ENCODE data around the gene PPP1R13B. TPM values are rescaled to one million over a fixed set of nuclear protein-coding genes. Genes with fewer than 3 reads are reported as not detected.

Gene PPP1R13B
- polyA plus RNA-seq, 2 of the 4 experiments (the other 2 are of a cell fraction), result 2.2 to 2.7 TPM

GRCh38 chr14:103700753-103701490 is 146.5 kb downstream of the PPP1R13B start:
- 0 out of 2 replicates have a peak, but pooled peaks have one; percentile 39 for TF ChIP-seq POLR2AphosphoS2 (conservative IDR thresholded peaks at IDR 0.05; ENCODE audit: low read length)
- no peak for TF ChIP-seq GATA3 (IDR thresholded peaks at IDR 0.05; ENCODE audit: borderline replicate concordance)
- Histone ChIP-seq H3K4me3 (no peak overlapping the region), H3K4me2 (no peak overlapping the region), H3K9me3 (no peaks in the 10 kb centered on the region), H3K27ac (no peak overlapping the region), H3K4me1 (no peaks in the 10 kb centered on the region)
- ATAC-seq, result no peak; a peak in 1 of 6 replicates
- no peak for DNase-seq (ENCODE audit: low read depth in 1 of 2, low spot score in 1 of 2)
- ChIA-PET POLR2A (interaction anchor here (1.3 kb wide), 1 partner anchor 15 kb away, joined by 3 read pairs; the partner anchor contains the start of genes XRCC3 and ZFYVE21), CTCF (interaction anchor here (1.1 kb wide), 1 partner anchor 14 kb away, joined by 3 read pairs; no protein-coding TSS in a partner anchor)
- 90% methylated on average over 21 of the region's 21 CpGs for WGBS (ENCODE audit: missing lambda C conversion rate)
- FAIRE-seq, result no peak

DNA sequence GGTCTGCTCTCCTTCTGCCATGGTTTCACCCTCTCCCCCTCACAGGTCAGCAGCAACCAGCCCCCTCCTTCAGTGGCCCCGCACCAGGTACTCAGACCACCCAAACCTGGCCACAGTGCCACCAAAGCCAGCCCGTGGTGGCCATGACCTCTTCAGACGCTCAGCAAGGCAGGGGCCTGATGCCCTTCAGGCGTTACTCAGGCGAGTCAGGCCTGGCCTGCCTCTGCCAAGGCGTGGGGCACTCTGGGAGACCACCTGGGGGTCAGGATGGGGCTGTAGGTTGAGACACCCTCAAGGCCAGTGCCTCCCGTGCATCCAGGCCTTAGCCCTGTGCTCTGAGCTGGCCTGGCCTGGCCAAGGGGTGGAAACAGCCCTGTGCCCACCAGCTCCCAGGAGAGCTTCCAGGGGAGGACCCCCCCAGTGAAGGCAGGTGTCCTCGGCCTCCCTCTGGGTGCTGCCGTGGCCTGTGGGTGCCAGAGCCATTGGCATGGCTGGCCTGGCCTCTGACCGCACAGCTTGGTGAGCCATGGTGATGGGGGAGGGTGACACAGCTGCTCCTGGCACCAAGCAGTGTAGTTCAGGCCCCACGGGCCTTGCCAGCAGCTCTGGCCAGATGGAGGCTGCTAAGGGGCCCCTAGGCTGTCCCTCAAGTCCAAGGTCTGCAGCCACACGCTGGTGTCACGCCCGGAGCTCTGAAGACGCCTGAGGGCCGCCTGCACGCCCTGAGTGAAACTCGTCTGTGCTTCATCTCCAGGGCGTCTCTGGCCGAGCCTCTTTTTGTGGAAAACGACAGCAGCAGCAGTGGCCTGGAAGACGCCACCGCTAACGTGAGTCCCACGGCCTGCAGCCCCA is 147.2 kb downstream of the PPP1R13B start:
- TF ChIP-seq HOXA7 (CRISPR knock-in tag; IDR thresholded peaks at IDR 0.05) (no peak), RCOR1 (IDR thresholded peaks at IDR 0.05; ENCODE audit: low read depth, low read length) (no peak), MAFK (IDR thresholded peaks at IDR 0.05; ENCODE audit: partially characterized antibody) (no peak), CHD2 (IDR thresholded peaks at IDR 0.05; ENCODE audit: low read length, partially characterized antibody) (no peak), NPAS2 (CRISPR knock-in tag; IDR thresholded peaks at IDR 0.05; ENCODE audit: borderline replicate concordance) (no peak), RAD21 (conservative IDR thresholded peaks at IDR 0.05 in 1 of 2, IDR thresholded peaks at IDR 0.05 in 1 of 2) (no peak), PBX3 (IDR thresholded peaks at IDR 0.05) (no peak), NR3C1 (IDR thresholded peaks at IDR 0.05) (no peak), EHMT2 (IDR thresholded peaks at IDR 0.05; ENCODE audit: low read depth) (no peak), HOXB5 (CRISPR knock-in tag; IDR thresholded peaks at IDR 0.05) (no peak)
- Histone ChIP-seq H3K4me2 (no peak overlapping the region), H3K9me3 (no peaks in the 10 kb centered on the region), H3K27ac (no peak overlapping the region), H3K4me3 (no peak overlapping the region), H3K4me1 (no peaks in the 10 kb centered on the region)
- 84% methylated on average over 20 of the region's 25 CpGs for WGBS (ENCODE audit: missing lambda C conversion rate)
- ATAC-seq (peak in 1 of 2 experiments; percentile 8; a peak in 3 of 6 replicates), DNase-seq (ENCODE audit: low read depth in 1 of 2, low spot score in 1 of 2) (no peak), FAIRE-seq (no peak)
- ChIA-PET POLR2A (interaction anchor here (1.3 kb wide), 1 partner anchor 15 kb away, joined by 3 read pairs; the partner anchor contains the start of genes XRCC3 and ZFYVE21), CTCF (interaction anchor here (0.5 to 1.1 kb wide), 4 partner anchors 13 to 126 kb away, joined by 3 read pairs; no protein-coding TSS in a partner anchor)

GRCh38 chr14:103699261-103699661 is 148.1 kb downstream of the PPP1R13B start:
- CTCF ChIA-PET, result interaction anchor here (0.6 to 1.5 kb wide), 2 partner anchors 19 to 32 kb away, joined by 3 to 6 read pairs; no protein-coding TSS in a partner anchor

More at GRCh38 chr14:103699261-103699661, 148.1 kb downstream of the PPP1R13B start:
- ATAC-seq (no peak), DNase-seq (ENCODE audit: low read depth in 1 of 2, low spot score in 1 of 2) (no peak), FAIRE-seq (no peak)
- WGBS (ENCODE audit: missing lambda C conversion rate), result 96% methylated on average over 13 of the region's 17 CpGs
- Histone ChIP-seq H3K9me3 (no peaks in the 10 kb centered on the region), H3K4me1 (no peaks in the 10 kb centered on the region), H3K4me3 (no peak overlapping the region), H3K4me2 (no peak overlapping the region), H3K27ac (no peak overlapping the region)
- POLR2A ChIA-PET, result no interaction called here
- TF ChIP-seq ESRRA (IDR thresholded peaks at IDR 0.05; ENCODE audit: borderline replicate concordance, low read length) (no peak), SREBF2 (IDR thresholded peaks at IDR 0.05) (no peak), FOSL2 (IDR thresholded peaks at IDR 0.05) (no peak), FOSL2 (CRISPR knock-in tag; IDR thresholded peaks at IDR 0.05) (no peak), BHLHE40 (IDR thresholded peaks at IDR 0.05; ENCODE audit: low read depth, low read length) (no peak), EP300 (IDR thresholded peaks at IDR 0.05) (no peak), CEBPB (IDR thresholded peaks at IDR 0.05) (no peak), SMC3 (IDR thresholded peaks at IDR 0.05) (no peak), CBX8 (IDR thresholded peaks at IDR 0.05) (no peak), HOXA7 (CRISPR knock-in tag; IDR thresholded peaks at IDR 0.05) (no peak)

Data from A549 (cell line).